Natural killer cell (primary cell): ENCODE results near the gene NAT9. TPM values are rescaled to one million over a fixed set of nuclear protein-coding genes. Genes with fewer than 3 reads are reported as not detected.
A peak's percentile ranks its signal among the peaks of the same experiment; 100 is the strongest.

Experiments used
- ATAC-seq, 3 donors: fragments of 150-1000 bp in 2 of 3; fragments of 200-7000 bp in 1 of 3; cut with Tn5 transposase; 1 replicate in 1 of 3; 2 replicates in 2 of 3; pipeline ENCODE4 v1.10.0; 2021; ENCODE audit warnings: mild to moderate bottlenecking in 2 of 3, moderate library complexity in 2 of 3
- DNase-seq, 2 donors: peaks; one replicate each; pipeline versions ENCODE4 v3.0.0 to v3.0.0-alpha.2; 2013 to 2021; ENCODE audit warnings: mixed read lengths in 1 of 2
- H3K27ac ChIP-seq: one replicate; pipeline ENCODE4 v1.5.1; 2013; ENCODE audit warnings: mild to moderate bottlenecking, low read length
- H3K27me3 ChIP-seq: one replicate; pipeline ENCODE4 v1.6.1; 2013; ENCODE audit warnings: low read length; ENCODE audit not compliant: control insufficient read depth, insufficient read depth
- H3K36me3 ChIP-seq: one replicate; pipeline ENCODE4 v1.6.1; 2013; ENCODE audit warnings: low read length; ENCODE audit not compliant: control insufficient read depth, insufficient read depth
- H3K4me1 ChIP-seq: one replicate; pipeline ENCODE4 v1.6.1; 2013; ENCODE audit warnings: low read length; ENCODE audit not compliant: control insufficient read depth, insufficient read depth
- H3K4me3 ChIP-seq: one replicate; pipeline ENCODE4 v1.5.1; 2013; ENCODE audit warnings: low read length
- H3K9me3 ChIP-seq: one replicate; pipeline ENCODE4 v1.6.1; 2013; ENCODE audit warnings: low read length; ENCODE audit not compliant: control insufficient read depth, insufficient read depth
- H3K27ac Mint-ChIP-seq, 2 donors: one replicate each; pipeline ENCODE4 v1.8.0; 2022; ENCODE audit warnings: mild to moderate bottlenecking in 2 of 2, mixed read lengths in 2 of 2, moderate library complexity in 1 of 2
- H3K27me3 Mint-ChIP-seq, 2 donors: one replicate each; pipeline ENCODE4 v1.8.0; 2022; ENCODE audit warnings: low read depth in 2 of 2, mixed read lengths in 2 of 2
- H3K36me3 Mint-ChIP-seq: one replicate; pipeline ENCODE4 v1.8.0; 2022; ENCODE audit warnings: mixed read lengths
- H3K4me1 Mint-ChIP-seq, 2 donors: one replicate each; pipeline ENCODE4 v1.8.0; 2022; ENCODE audit warnings: mixed read lengths in 2 of 2
- H3K4me3 Mint-ChIP-seq: one replicate; pipeline ENCODE4 v1.8.0; 2022; ENCODE audit warnings: mild to moderate bottlenecking, moderate library complexity, mixed read lengths
- H3K9me3 Mint-ChIP-seq, 2 donors: one replicate each; pipeline ENCODE4 v1.8.0; 2022; ENCODE audit warnings: mixed read lengths in 2 of 2
- CTCF ChIP-seq: fragments of 200-600 bp; IDR thresholded peaks from one replicate; pipeline ENCODE4 v1.8.0; 2022; ENCODE audit warnings: antibody characterized with exemption
- WGBS: methylation state at CpG from one replicate; pipeline ENCODE4 v1.1.7; 2013; ENCODE audit warnings: missing lambda C conversion rate; ENCODE audit not compliant: insufficient coverage; 5-methylcytosine and 5-hydroxymethylcytosine counted together
- intact Hi-C: fragments of 100-400 bp; cut with micrococcal nuclease; formaldehyde crosslinking; loops from one replicate; pipeline ENCODE4 v1.14.2; 2022
- total RNA-seq, 4 donors: library from RNA; stranded (reverse); fragments of 120-200 nt in 1 of 4; gene quantifications; one replicate each; pipeline versions ENCODE4 v1.2.3 to v1.2.4, GENCODE V29; 2013 to 2022

NAT9 gene
- total RNA-seq, 3 donors from 2014 or later (not counting 1 experiment from before 2014, with no cell fraction given): 20.0 to 27.2 (median 24.8) TPM

- Mint-ChIP-seq H3K36me3 (peaks cover 7% of the 10 kb centered on the region), H3K27me3 (no peaks in the 10 kb centered on the region), H3K27ac (peak overlapping the region; percentile 58 to 81), H3K4me1 (peaks cover 27 to 56% of the 10 kb centered on the region in 2 donors), H3K9me3 (no peaks in the 10 kb centered on the region), H3K4me3 (no peak overlapping the region)
- no peak overlapping the region for H3K27ac ChIP-seq
- DNase-seq: no peak
- intact Hi-C loops: no loop called here
- no peaks in the 10 kb centered on the region for H3K27me3 ChIP-seq
- WGBS: 83% methylated on average over 10 of the region's 10 CpGs
- H3K9me3 ChIP-seq: no peaks in the 10 kb centered on the region
- H3K4me3 ChIP-seq: no peak overlapping the region
- H3K36me3 ChIP-seq: peaks cover 92% of the 10 kb centered on the region
- no peak for ATAC-seq
- peaks cover 56% of the 10 kb centered on the region for H3K4me1 ChIP-seq
- no peak for TF ChIP-seq CTCF
Measured at GRCh38 chr17:74767111-74767516, 9.0 kb downstream of the NAT9 start.

GRCh38 chr17:74766413-74766812 lies 9.7 kb downstream of the NAT9 start:
- Histone ChIP-seq H3K27ac (no peak overlapping the region), H3K9me3 (no peaks in the 10 kb centered on the region), H3K36me3 (peaks cover 89% of the 10 kb centered on the region), H3K27me3 (no peaks in the 10 kb centered on the region), H3K4me3 (no peak overlapping the region), H3K4me1 (peaks cover 63% of the 10 kb centered on the region)
- TF ChIP-seq CTCF: no peak
- DNase-seq: no peak
- 100% methylated on average over 1 of the region's 2 CpGs for WGBS
- Mint-ChIP-seq H3K9me3 (no peaks in the 10 kb centered on the region), H3K27me3 (no peaks in the 10 kb centered on the region), H3K4me3 (no peak overlapping the region), H3K27ac (peak overlapping the region; percentile 58 to 81), H3K36me3 (peaks cover 7% of the 10 kb centered on the region), H3K4me1 (peaks cover 28 to 58% of the 10 kb centered on the region in 2 donors)
- ATAC-seq: no peak
- intact Hi-C loops: no loop called here

GRCh38 chr17:74764751-74765286 lies 11.3 kb downstream of the NAT9 start:
- H3K4me3 ChIP-seq: no peak overlapping the region
- H3K4me3 Mint-ChIP-seq: peak overlapping the region; percentile 21
- H3K27ac Mint-ChIP-seq: peak overlapping the region; percentile 71 to 81
- H3K27me3 ChIP-seq: no peaks in the 10 kb centered on the region
- intact Hi-C loops: loop anchor here (2.0 kb wide), 1 partner anchor 14 kb away; no protein-coding TSS in a partner anchor
- ATAC-seq (no peak), DNase-seq (no peak)
- TF ChIP-seq CTCF: no peak
- no peaks in the 10 kb centered on the region for H3K9me3 ChIP-seq
- H3K36me3 Mint-ChIP-seq: peaks cover 7% of the 10 kb centered on the region
- no peak overlapping the region for H3K27ac ChIP-seq
- H3K4me1 ChIP-seq: peaks cover 64% of the 10 kb centered on the region
- no peaks in the 10 kb centered on the region for H3K27me3 Mint-ChIP-seq
- no peaks in the 10 kb centered on the region for H3K9me3 Mint-ChIP-seq
- H3K4me1 Mint-ChIP-seq: peaks cover 32 to 60% of the 10 kb centered on the region in 2 donors
- 91% methylated on average over 2 of the region's 4 CpGs for WGBS
- peaks cover 73% of the 10 kb centered on the region for H3K36me3 ChIP-seq
